ENCODE data around the gene ADAMTSL2.

GRCh38 chr9:133566817-133567216 lies 32.3 kb downstream of the ADAMTSL2 start:
- no peak for TF ChIP-seq CTCF (IDR thresholded peaks at IDR 0.05)
- no peak for TF ChIP-seq EP300 (IDR thresholded peaks at IDR 0.05; ENCODE audit: borderline replicate concordance in 1 of 2, low read depth in 1 of 2, low read length in 1 of 2)
- TF ChIP-seq EZH2phosphoT487 (IDR thresholded peaks at IDR 0.05; ENCODE audit: borderline replicate concordance, low read depth): no peak
- TF ChIP-seq POLR2AphosphoS5 (IDR thresholded peaks at IDR 0.05; ENCODE audit: low read depth, low read length): no peak

Data from SK-N-SH (cell line).